ENCODE data around the gene FANCL.
"Not testable (repeated sequence)": the region's sequence is repeated elsewhere in the genome, so short reads cannot be mapped to it uniquely, and the experiment has no call there.

GRCh38 chr2:58145769-58146168 lies 95.4 kb downstream of the FANCL start:
- TF ChIP-seq POLR2A (IDR thresholded peaks at IDR 0.05): not testable (repeated sequence)
- TF ChIP-seq, protein P1, sequence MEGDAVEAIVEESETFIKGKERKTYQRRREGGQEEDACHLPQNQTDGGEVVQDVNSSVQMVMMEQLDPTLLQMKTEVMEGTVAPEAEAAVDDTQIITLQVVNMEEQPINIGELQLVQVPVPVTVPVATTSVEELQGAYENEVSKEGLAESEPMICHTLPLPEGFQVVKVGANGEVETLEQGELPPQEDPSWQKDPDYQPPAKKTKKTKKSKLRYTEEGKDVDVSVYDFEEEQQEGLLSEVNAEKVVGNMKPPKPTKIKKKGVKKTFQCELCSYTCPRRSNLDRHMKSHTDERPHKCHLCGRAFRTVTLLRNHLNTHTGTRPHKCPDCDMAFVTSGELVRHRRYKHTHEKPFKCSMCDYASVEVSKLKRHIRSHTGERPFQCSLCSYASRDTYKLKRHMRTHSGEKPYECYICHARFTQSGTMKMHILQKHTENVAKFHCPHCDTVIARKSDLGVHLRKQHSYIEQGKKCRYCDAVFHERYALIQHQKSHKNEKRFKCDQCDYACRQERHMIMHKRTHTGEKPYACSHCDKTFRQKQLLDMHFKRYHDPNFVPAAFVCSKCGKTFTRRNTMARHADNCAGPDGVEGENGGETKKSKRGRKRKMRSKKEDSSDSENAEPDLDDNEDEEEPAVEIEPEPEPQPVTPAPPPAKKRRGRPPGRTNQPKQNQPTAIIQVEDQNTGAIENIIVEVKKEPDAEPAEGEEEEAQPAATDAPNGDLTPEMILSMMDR (IDR thresholded peaks at IDR 0.05): not testable (repeated sequence)

Data from right lobe of liver (tissue), 4 donors.